ENCODE results near the gene CADM1.

CADM1 gene

DNA sequence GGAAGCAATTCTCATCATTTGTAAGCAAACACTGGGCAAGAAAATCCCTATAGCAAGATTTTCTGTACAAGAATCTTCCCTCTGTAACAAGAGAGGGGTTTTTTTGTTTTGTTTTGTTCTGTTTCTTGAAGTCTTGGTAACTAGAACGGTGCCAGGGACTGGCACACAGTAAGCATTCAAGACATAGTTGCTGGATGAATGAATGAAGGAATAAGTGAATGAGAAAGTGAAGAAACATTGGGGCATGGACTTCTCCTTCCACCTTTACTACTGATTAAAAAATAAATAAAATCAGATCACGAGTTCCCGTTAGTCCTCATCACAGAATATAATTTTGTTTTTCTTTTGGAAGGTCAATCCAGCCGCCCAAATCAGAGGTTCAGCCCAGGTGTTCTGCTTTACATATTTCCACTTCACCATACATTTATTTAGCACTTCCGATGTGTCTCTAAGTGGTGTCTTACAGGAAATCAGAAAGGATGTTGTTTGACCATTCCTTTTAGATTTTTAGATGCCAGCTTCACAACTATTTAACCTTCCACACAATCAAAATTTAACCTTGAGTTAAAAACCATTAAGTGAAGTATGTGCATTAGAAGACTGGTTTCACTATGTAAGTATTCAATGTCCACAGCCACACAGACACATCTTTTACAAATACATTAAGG, 281.2 kb downstream of the CADM1 start:
- no peak overlapping the region for H3K9ac ChIP-seq (ENCODE audit: low read length in 2 of 2)
- H3K4me3 ChIP-seq (ENCODE audit: low read length in 2 of 2) = no peak overlapping the region
- no peaks in the 10 kb centered on the region for H3K27me3 ChIP-seq (ENCODE audit: control insufficient read depth in 1 of 2, insufficient read depth in 2 of 2, low read length in 2 of 2)
- no peaks in the 10 kb centered on the region for H3K9me3 ChIP-seq (ENCODE audit: control insufficient read depth in 2 of 2, low read length in 2 of 2)
- peaks cover 0 to 2% of the 10 kb centered on the region in 2 donors for H3K36me3 ChIP-seq (ENCODE audit: control insufficient read depth in 2 of 2, insufficient read depth in 2 of 2, low read length in 2 of 2)
- H3K4me1 ChIP-seq (ENCODE audit: control insufficient read depth, insufficient read depth, low read length) = no peaks in the 10 kb centered on the region
- no peak overlapping the region for H3K27ac ChIP-seq (ENCODE audit: low read length)

- no peak overlapping the region for H3K27ac ChIP-seq (ENCODE audit: low read length)
- no peak overlapping the region for H3K9ac ChIP-seq (ENCODE audit: low read length in 2 of 2)
- H3K27me3 ChIP-seq (ENCODE audit: control insufficient read depth in 1 of 2, insufficient read depth in 2 of 2, low read length in 2 of 2) = no peaks in the 10 kb centered on the region
- H3K36me3 ChIP-seq (ENCODE audit: control insufficient read depth in 2 of 2, insufficient read depth in 2 of 2, low read length in 2 of 2) = peaks cover 0 to 2% of the 10 kb centered on the region in 2 donors
- no peaks in the 10 kb centered on the region for H3K9me3 ChIP-seq (ENCODE audit: control insufficient read depth in 2 of 2, low read length in 2 of 2)
- H3K4me1 ChIP-seq (ENCODE audit: control insufficient read depth, insufficient read depth, low read length) = no peaks in the 10 kb centered on the region
- H3K4me3 ChIP-seq (ENCODE audit: low read length in 2 of 2) = no peak overlapping the region
These were observed 281.9 kb downstream of the CADM1 start for GRCh38 chr11:115222218-115222862.

DNA sequence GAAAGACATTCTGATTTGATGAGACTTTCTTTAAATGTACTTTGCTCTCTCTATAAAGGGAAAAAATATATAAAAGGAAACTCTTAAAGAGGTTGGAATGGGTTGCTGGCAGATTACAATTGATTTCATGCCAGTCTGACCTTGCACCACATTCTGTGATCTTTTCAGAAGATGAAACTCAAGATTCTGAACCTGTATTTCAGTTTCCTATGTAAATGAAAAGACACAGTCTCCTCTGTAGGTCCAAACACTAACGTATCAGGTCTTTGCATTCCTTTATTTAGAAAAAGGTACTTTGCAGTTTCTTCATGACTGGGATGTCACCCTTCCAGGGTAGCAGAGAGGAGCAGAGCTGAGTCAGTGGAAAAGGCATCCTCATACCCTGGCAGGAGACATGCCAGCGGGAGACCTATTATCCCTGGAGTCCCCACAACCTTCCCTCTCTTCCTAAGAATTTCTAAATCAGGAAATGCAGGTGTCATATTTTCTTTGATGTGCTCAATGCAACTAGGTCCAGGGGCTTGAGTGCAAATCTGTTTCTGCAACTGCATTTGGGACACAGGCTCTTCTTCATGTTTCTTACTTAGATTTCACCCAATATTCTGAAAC, 282.6 kb downstream of the CADM1 start:
- H3K27ac ChIP-seq (ENCODE audit: low read length) = no peak overlapping the region
- no peaks in the 10 kb centered on the region for H3K4me1 ChIP-seq (ENCODE audit: control insufficient read depth, insufficient read depth, low read length)
- no peak overlapping the region for H3K4me3 ChIP-seq (ENCODE audit: low read length in 2 of 2)

DNA sequence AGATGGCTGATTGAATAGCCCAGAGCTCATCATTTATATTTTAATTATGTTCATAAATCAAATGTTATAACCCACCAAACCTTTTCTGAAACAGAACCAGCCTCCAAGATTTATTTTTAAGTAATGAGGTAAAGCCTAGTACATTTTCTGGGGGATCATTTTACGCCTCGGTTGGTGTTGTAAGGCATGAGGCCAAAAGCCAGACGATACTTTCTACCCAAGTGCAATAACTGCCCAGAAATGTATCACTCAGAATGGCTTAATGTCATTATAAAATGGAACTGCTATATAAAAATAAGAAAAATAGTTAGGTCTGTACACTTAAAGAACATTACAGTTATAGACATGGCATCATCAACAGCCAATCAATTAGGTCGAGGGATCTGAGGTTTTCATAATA, 283.3 kb downstream of the CADM1 start:
- Histone ChIP-seq H3K9ac (ENCODE audit: low read length in 2 of 2) (no peak overlapping the region), H3K36me3 (ENCODE audit: control insufficient read depth in 2 of 2, insufficient read depth in 2 of 2, low read length in 2 of 2) (peaks cover 0 to 2% of the 10 kb centered on the region in 2 donors), H3K27ac (ENCODE audit: low read length) (no peak overlapping the region)

More for the DNA sequence above, 282.6 kb downstream of the CADM1 start:
- Histone ChIP-seq H3K9ac (ENCODE audit: low read length in 2 of 2) (no peak overlapping the region), H3K9me3 (ENCODE audit: control insufficient read depth in 2 of 2, low read length in 2 of 2) (no peaks in the 10 kb centered on the region), H3K27me3 (ENCODE audit: control insufficient read depth in 1 of 2, insufficient read depth in 2 of 2, low read length in 2 of 2) (no peaks in the 10 kb centered on the region), H3K36me3 (ENCODE audit: control insufficient read depth in 2 of 2, insufficient read depth in 2 of 2, low read length in 2 of 2) (peaks cover 0 to 2% of the 10 kb centered on the region in 2 donors)

GRCh38 chr11:115220423-115220822, 283.8 kb downstream of the CADM1 start:
- no peak overlapping the region for H3K27ac ChIP-seq (ENCODE audit: low read length)
- no peak overlapping the region for H3K9ac ChIP-seq (ENCODE audit: low read length in 2 of 2)
- no peak overlapping the region for H3K4me3 ChIP-seq (ENCODE audit: low read length in 2 of 2)
- no peaks in the 10 kb centered on the region for H3K4me1 ChIP-seq (ENCODE audit: control insufficient read depth, insufficient read depth, low read length)
- H3K9me3 ChIP-seq (ENCODE audit: control insufficient read depth in 2 of 2, low read length in 2 of 2) = no peaks in the 10 kb centered on the region
- H3K27me3 ChIP-seq (ENCODE audit: control insufficient read depth in 1 of 2, insufficient read depth in 2 of 2, low read length in 2 of 2) = no peaks in the 10 kb centered on the region
- H3K36me3 ChIP-seq (ENCODE audit: control insufficient read depth in 2 of 2, insufficient read depth in 2 of 2, low read length in 2 of 2) = peaks cover 0 to 2% of the 10 kb centered on the region in 2 donors

More for the DNA sequence above, 283.3 kb downstream of the CADM1 start:
- no peaks in the 10 kb centered on the region for H3K27me3 ChIP-seq (ENCODE audit: control insufficient read depth in 1 of 2, insufficient read depth in 2 of 2, low read length in 2 of 2)
- no peaks in the 10 kb centered on the region for H3K4me1 ChIP-seq (ENCODE audit: control insufficient read depth, insufficient read depth, low read length)
- no peaks in the 10 kb centered on the region for H3K9me3 ChIP-seq (ENCODE audit: control insufficient read depth in 2 of 2, low read length in 2 of 2)
- H3K4me3 ChIP-seq (ENCODE audit: low read length in 2 of 2) = no peak overlapping the region

DNA sequence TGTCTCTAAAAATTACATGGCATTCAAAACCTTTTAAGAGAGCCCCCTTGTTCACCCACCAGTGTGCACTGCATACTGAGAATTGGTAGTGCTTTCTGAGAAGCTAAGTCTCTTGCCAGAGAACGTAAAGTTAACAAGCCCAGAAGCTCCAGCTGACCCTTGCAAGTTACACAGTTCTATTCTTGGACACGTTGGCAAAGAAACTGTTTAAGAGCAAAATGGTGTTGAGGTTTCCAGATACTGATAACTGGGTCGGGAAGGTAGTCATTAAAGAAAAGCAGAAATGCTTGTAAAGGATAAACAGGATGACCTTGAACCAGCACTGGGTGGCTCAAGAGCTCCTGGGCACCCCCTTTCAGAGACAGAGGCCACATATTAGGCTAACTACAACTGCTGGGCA, 284.8 kb downstream of the CADM1 start:
- Histone ChIP-seq H3K9me3 (ENCODE audit: control insufficient read depth in 2 of 2, low read length in 2 of 2) (no peaks in the 10 kb centered on the region), H3K4me3 (ENCODE audit: low read length in 2 of 2) (no peak overlapping the region), H3K36me3 (ENCODE audit: control insufficient read depth in 2 of 2, insufficient read depth in 2 of 2, low read length in 2 of 2) (peaks cover 0 to 2% of the 10 kb centered on the region in 2 donors), H3K9ac (ENCODE audit: low read length in 2 of 2) (no peak overlapping the region), H3K27ac (ENCODE audit: low read length) (no peak overlapping the region), H3K27me3 (ENCODE audit: control insufficient read depth in 1 of 2, insufficient read depth in 2 of 2, low read length in 2 of 2) (no peaks in the 10 kb centered on the region), H3K4me1 (ENCODE audit: control insufficient read depth, insufficient read depth, low read length) (no peaks in the 10 kb centered on the region)

GRCh38 chr11:115217726-115218311, 286.4 kb downstream of the CADM1 start:
- Histone ChIP-seq H3K4me3 (ENCODE audit: low read length in 2 of 2) (no peak overlapping the region), H3K9me3 (ENCODE audit: control insufficient read depth in 2 of 2, low read length in 2 of 2) (no peaks in the 10 kb centered on the region), H3K9ac (ENCODE audit: low read length in 2 of 2) (no peak overlapping the region), H3K36me3 (ENCODE audit: control insufficient read depth in 2 of 2, insufficient read depth in 2 of 2, low read length in 2 of 2) (peaks cover 0 to 2% of the 10 kb centered on the region in 2 donors), H3K4me1 (ENCODE audit: control insufficient read depth, insufficient read depth, low read length) (no peaks in the 10 kb centered on the region), H3K27ac (ENCODE audit: low read length) (no peak overlapping the region), H3K27me3 (ENCODE audit: control insufficient read depth in 1 of 2, insufficient read depth in 2 of 2, low read length in 2 of 2) (no peaks in the 10 kb centered on the region)

DNA sequence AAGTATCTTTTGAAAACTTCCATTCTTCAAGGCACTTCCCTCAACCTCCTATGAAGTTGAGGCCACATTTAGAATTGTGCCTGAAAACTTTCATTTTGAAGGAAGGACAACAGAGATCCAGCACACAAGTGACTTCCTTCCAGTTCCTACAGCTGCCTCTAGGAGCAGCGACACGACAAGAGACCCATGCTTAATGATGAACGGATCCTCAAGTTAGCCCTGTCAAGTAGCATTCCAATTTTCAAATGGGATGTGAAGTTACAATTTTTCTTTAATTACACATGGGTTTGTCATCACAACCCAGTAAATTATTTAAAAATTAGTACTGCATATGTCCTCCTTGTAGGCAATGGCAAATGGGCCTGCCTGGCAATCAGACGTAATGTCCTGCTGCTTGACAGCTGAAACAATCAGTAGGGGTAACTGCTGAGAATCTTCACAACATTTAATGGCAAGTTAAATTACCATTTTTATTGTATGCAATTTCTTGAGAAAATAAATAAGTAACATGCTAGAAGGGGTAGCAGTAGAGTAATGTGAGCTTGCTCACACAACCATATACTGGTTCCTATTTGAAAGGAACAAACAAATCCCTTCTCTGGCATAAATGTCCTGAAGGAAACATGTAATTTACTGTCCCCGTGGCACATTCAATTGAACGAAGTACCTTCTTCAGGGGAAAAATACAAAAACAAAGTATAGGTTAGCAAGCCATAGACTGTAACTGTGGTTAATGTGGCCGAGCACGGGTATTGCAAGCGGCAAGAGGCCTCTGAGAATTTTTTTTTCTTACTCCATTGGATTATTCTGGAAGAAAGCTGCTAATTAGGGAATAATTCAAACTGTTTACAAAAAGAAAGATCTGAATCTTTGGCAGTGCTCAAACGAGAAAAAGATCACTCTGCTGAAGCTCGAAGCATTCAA, 288.3 kb downstream of the CADM1 start:
- Histone ChIP-seq H3K9me3 (ENCODE audit: control insufficient read depth in 2 of 2, low read length in 2 of 2) (no peaks in the 10 kb centered on the region), H3K4me1 (ENCODE audit: control insufficient read depth, insufficient read depth, low read length) (no peaks in the 10 kb centered on the region), H3K9ac (ENCODE audit: low read length in 2 of 2) (no peak overlapping the region), H3K4me3 (ENCODE audit: low read length in 2 of 2) (no peak overlapping the region), H3K27me3 (ENCODE audit: control insufficient read depth in 1 of 2, insufficient read depth in 2 of 2, low read length in 2 of 2) (no peaks in the 10 kb centered on the region), H3K36me3 (ENCODE audit: control insufficient read depth in 2 of 2, insufficient read depth in 2 of 2, low read length in 2 of 2) (no peaks in the 10 kb centered on the region), H3K27ac (ENCODE audit: low read length) (no peak overlapping the region)

DNA sequence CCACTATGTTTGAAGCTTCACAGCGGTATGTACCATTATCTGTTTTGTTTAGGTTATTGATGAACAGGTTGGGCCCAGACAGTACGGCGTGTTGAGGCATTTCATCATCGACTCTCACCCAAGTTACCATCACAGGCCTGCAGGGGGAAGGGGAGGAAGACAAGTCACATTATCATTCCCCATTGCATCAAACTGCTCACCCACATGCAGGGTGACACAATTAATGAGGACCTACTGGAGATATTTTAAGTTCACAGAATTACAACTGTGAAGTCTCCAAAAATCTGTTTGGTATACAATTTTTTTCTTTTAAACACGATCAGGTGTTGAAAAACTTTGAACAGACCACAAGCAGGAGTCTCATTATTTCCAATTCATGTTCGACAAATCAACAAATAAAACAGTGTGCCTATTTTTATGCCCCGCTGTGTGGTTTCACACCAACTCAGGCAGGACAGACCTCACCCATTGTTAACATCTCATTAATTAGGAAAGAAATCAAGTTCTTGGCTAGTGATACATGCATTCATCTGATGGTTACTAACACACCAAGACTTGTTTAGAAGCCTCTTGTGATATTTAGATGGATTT, 289.5 kb downstream of the CADM1 start:
- Histone ChIP-seq H3K27ac (ENCODE audit: low read length) (no peak overlapping the region), H3K9ac (ENCODE audit: low read length in 2 of 2) (no peak overlapping the region), H3K36me3 (ENCODE audit: control insufficient read depth in 2 of 2, insufficient read depth in 2 of 2, low read length in 2 of 2) (no peaks in the 10 kb centered on the region), H3K9me3 (ENCODE audit: control insufficient read depth in 2 of 2, low read length in 2 of 2) (no peaks in the 10 kb centered on the region), H3K4me1 (ENCODE audit: control insufficient read depth, insufficient read depth, low read length) (no peaks in the 10 kb centered on the region), H3K27me3 (ENCODE audit: control insufficient read depth in 1 of 2, insufficient read depth in 2 of 2, low read length in 2 of 2) (no peaks in the 10 kb centered on the region), H3K4me3 (ENCODE audit: low read length in 2 of 2) (no peak overlapping the region)

GRCh38 chr11:115213007-115213406, 291.2 kb downstream of the CADM1 start:
- no peaks in the 10 kb centered on the region for H3K27me3 ChIP-seq (ENCODE audit: control insufficient read depth in 1 of 2, insufficient read depth in 2 of 2, low read length in 2 of 2)
- H3K4me3 ChIP-seq (ENCODE audit: low read length in 2 of 2) = no peak overlapping the region
- no peaks in the 10 kb centered on the region for H3K4me1 ChIP-seq (ENCODE audit: control insufficient read depth, insufficient read depth, low read length)
- no peaks in the 10 kb centered on the region for H3K9me3 ChIP-seq (ENCODE audit: control insufficient read depth in 2 of 2, low read length in 2 of 2)
- no peak overlapping the region for H3K9ac ChIP-seq (ENCODE audit: low read length in 2 of 2)
- H3K27ac ChIP-seq (ENCODE audit: low read length) = no peak overlapping the region
- H3K36me3 ChIP-seq (ENCODE audit: control insufficient read depth in 2 of 2, insufficient read depth in 2 of 2, low read length in 2 of 2) = no peaks in the 10 kb centered on the region
